K562 (cell line): ENCODE measurements around the gene GALT. TPM values are rescaled to one million over a fixed set of nuclear protein-coding genes. Genes with fewer than 3 reads are reported as not detected.

ENCODE experiments used
- ATAC-seq: fragments of 200-7000 bp; cut with Tn5 transposase; 3 replicates; pipeline ENCODE4 v1.9.1; 2020; ENCODE audit warnings: moderate library complexity
- BruUV-seq: library from RNA; stranded (reverse); fragments of 400-500 nt; replicated peaks from 2 replicates; lab custom pipeline; 2021; lab: Mats Ljungman, UMichigan
- CTCF ChIA-PET: fragments of 300-600 bp; formaldehyde crosslinking; extraction: SDS; loops from one replicate; lab custom pipeline; 2021; ENCODE audit warnings: low intra/inter-chr PET ratio; lab: Yijun Ruan, JAX
- POLR2A ChIA-PET: fragments of 300-600, 350-650 bp; sonication (Branson Sonifier 250); formaldehyde crosslinking; extraction: SDS; loops from one replicate; lab custom pipeline; 2021; ENCODE audit warnings: antibody characterized with exemption, inconsistent platforms; lab: Yijun Ruan, JAX
- DNase-seq, 4 experiments: peaks; one replicate each; pipeline versions ENCODE4 v3.0.0 to v3.0.0-alpha.2; 2011 to 2018; ENCODE audit warnings: low spot score in 3 of 4, mixed read lengths in 3 of 4; ENCODE audit errors: extremely low read depth in 1 of 4
- FAIRE-seq: peaks from 2 replicates; lab custom pipeline; 2011; peaks lifted over from hg19 to GRCh38; lab: Jason Lieb, UNC
- H2AFZ ChIP-seq: 2 replicates; pipeline ENCODE4 v1.6.0; 2011; ENCODE audit warnings: low read depth, low read length, control low read depth, inconsistent platforms
- H3K27ac ChIP-seq: fragments of 200-600 bp; 3 replicates; pipeline ENCODE4 v1.8.0; 2011; ENCODE audit warnings: low read depth, mild to moderate bottlenecking, control low read depth, inconsistent platforms, low read length, moderate library complexity, mixed read lengths; ENCODE audit errors: extremely low read depth
- H3K27me3 ChIP-seq, 2 experiments: fragments of 300-600 bp in 1 of 2; 2 replicates in 1 of 2; 3 replicates in 1 of 2; pipeline versions ENCODE4 v1.6.0 to v1.8.0; 2011; ENCODE audit warnings: inconsistent platforms in 2 of 2, low read length in 2 of 2, mild to moderate bottlenecking in 1 of 2, mixed read lengths in 1 of 2, moderate library complexity in 1 of 2; ENCODE audit not compliant: control insufficient read depth in 2 of 2, insufficient read depth in 2 of 2
- H3K36me3 ChIP-seq: fragments of 300-600 bp; 3 replicates; pipeline ENCODE4 v1.8.0; 2011; ENCODE audit warnings: mild to moderate bottlenecking, low read length, inconsistent platforms; ENCODE audit not compliant: control insufficient read depth, insufficient read depth
- H3K4me1 ChIP-seq, 2 experiments: fragments of 200-600 bp in 1 of 2; replicated peaks in 1 of 2; 2 replicates in 1 of 2; 3 replicates in 1 of 2; pipeline versions ENCODE4 v1.5.1 to v1.8.0; 2011; ENCODE audit warnings: inconsistent platforms in 2 of 2, low read length in 2 of 2, mild to moderate bottlenecking in 1 of 2, mixed read lengths in 1 of 2, moderate library complexity in 1 of 2; ENCODE audit not compliant: control insufficient read depth in 2 of 2, insufficient read depth in 2 of 2
- H3K4me2 ChIP-seq: 2 replicates; pipeline ENCODE4 v1.6.1; 2011; ENCODE audit warnings: low read length, control low read depth, inconsistent platforms, mixed read lengths; ENCODE audit not compliant: insufficient read depth
- H3K4me3 ChIP-seq: fragments of 200-600 bp; sonication (generic), shearing (Covaris generic); 2 replicates; pipeline ENCODE4 v1.5.1; 2016; ENCODE audit warnings: control low read depth, inconsistent platforms
- H3K79me2 ChIP-seq: fragments of 200-600 bp; 3 replicates; pipeline ENCODE4 v1.8.0; 2011; ENCODE audit warnings: low read length, inconsistent platforms; ENCODE audit not compliant: control insufficient read depth, insufficient read depth
- H3K9ac ChIP-seq, 2 experiments: 2 replicates each; pipeline versions ENCODE4 v1.6.0 to v1.6.1; 2011; ENCODE audit warnings: low read depth in 2 of 2, low read length in 2 of 2, control low read depth in 1 of 2, inconsistent platforms in 1 of 2, mild to moderate bottlenecking in 1 of 2, mixed read lengths in 1 of 2; ENCODE audit not compliant: insufficient read depth in 1 of 2
- H3K9me1 ChIP-seq: one replicate; pipeline ENCODE4 v1.6.0; 2011; ENCODE audit warnings: inconsistent platforms, mild to moderate bottlenecking, low read length, moderate library complexity; ENCODE audit not compliant: control insufficient read depth, insufficient read depth
- H3K9me3 ChIP-seq: replicated peaks from 2 replicates; pipeline ENCODE4 v1.5.1; 2011; ENCODE audit warnings: low read depth, low read length, inconsistent platforms; ENCODE audit not compliant: control insufficient read depth, insufficient read depth
- H4K20me1 ChIP-seq: replicated peaks from 2 replicates; pipeline ENCODE4 v1.6.1; 2011; ENCODE audit warnings: low read length, inconsistent platforms, mixed read lengths; ENCODE audit not compliant: control insufficient read depth, insufficient read depth
- CBFA2T3 ChIP-seq: fragments of 450-650 bp; IDR thresholded peaks from 2 replicates; pipeline ENCODE4 v1.6.1; 2017
- CREB1 ChIP-seq, 2 experiments: sonication (generic) in 1 of 2; formaldehyde crosslinking in 1 of 2; IDR thresholded peaks; 2 replicates each; pipeline versions ENCODE4 v1.6.1 to v1.8.0; 2012 to 2022; ENCODE audit warnings: inconsistent platforms in 1 of 2, mild to moderate bottlenecking in 1 of 2, missing genetic modification reagents in 1 of 2, moderate library complexity in 1 of 2
- EHMT2 ChIP-seq: fragments of 450-650 bp; IDR thresholded peaks from 2 replicates; pipeline ENCODE4 v1.6.1; 2018; ENCODE audit warnings: antibody characterized with exemption
- EP300 ChIP-seq: IDR thresholded peaks from 2 replicates; pipeline ENCODE4 v1.6.1; 2012; ENCODE audit warnings: low read length, improper control_type of control experiment
- JUNB ChIP-seq: fragments of 450-650 bp; formaldehyde crosslinking; conservative IDR thresholded peaks from 2 replicates; pipeline ENCODE4 v1.4.0; 2020; ENCODE audit warnings: mild to moderate bottlenecking
- MAFK ChIP-seq: IDR thresholded peaks from 2 replicates; pipeline ENCODE4 v1.6.1; 2011; ENCODE audit warnings: low read length, improper control_type of control experiment
- MEIS2 ChIP-seq: fragments of 450-650 bp; IDR thresholded peaks from 2 replicates; pipeline ENCODE4 v1.6.1; 2014; ENCODE audit warnings: mild to moderate bottlenecking; ENCODE audit not compliant: partially characterized antibody
- POLR2B ChIP-seq: fragments of 450-650 bp; IDR thresholded peaks from 2 replicates; pipeline ENCODE4 v1.6.1; 2018; ENCODE audit warnings: low read depth; ENCODE audit not compliant: partially characterized antibody
- POLR2G ChIP-seq: fragments of 200-400 bp; formaldehyde crosslinking; IDR thresholded peaks from 2 replicates; pipeline ENCODE4 v1.6.1; 2017; ENCODE audit warnings: low read depth, mild to moderate bottlenecking, antibody characterized with exemption, low read length, moderate library complexity
- RAD51 ChIP-seq: fragments of 450-650 bp; IDR thresholded peaks from 2 replicates; pipeline ENCODE4 v1.7.1; 2016; ENCODE audit warnings: low read depth, mild to moderate bottlenecking, borderline replicate concordance
- SMARCE1 ChIP-seq: fragments of 450-650 bp; IDR thresholded peaks from 2 replicates; pipeline ENCODE4 v1.7.1; 2016; ENCODE audit warnings: mild to moderate bottlenecking
- SP2 ChIP-seq: IDR thresholded peaks from 2 replicates; pipeline ENCODE4 v1.6.1; 2011; ENCODE audit warnings: mild to moderate bottlenecking, low read depth, low read length, moderate library complexity; ENCODE audit not compliant: poor library complexity, severe bottlenecking; ENCODE audit errors: extremely low read depth
- SRSF1 ChIP-seq: fragments of 200-400 bp; formaldehyde crosslinking; IDR thresholded peaks from 2 replicates; pipeline ENCODE4 v1.6.1; 2017; ENCODE audit warnings: mild to moderate bottlenecking, low read depth, low read length, moderate library complexity
- SRSF9 ChIP-seq: fragments of 200-400 bp; formaldehyde crosslinking; IDR thresholded peaks from 2 replicates; pipeline ENCODE4 v1.6.1; 2017; ENCODE audit warnings: low read depth, low read length, borderline replicate concordance
- SUPT5H ChIP-seq: fragments of 450-650 bp; IDR thresholded peaks from 2 replicates; pipeline ENCODE4 v1.6.1; 2016
- ZNF143 ChIP-seq: sonication (generic); formaldehyde crosslinking; IDR thresholded peaks from 2 replicates; pipeline ENCODE4 v1.9.0; 2022; ENCODE audit warnings: mild to moderate bottlenecking, missing genetic modification reagents
- ZNF24 ChIP-seq: fragments of 450-650 bp; IDR thresholded peaks from 2 replicates; pipeline ENCODE4 v1.6.1; 2016
- WGBS: fragments of 100-300 bp; shearing (Covaris generic); methylation state at CpG from one replicate; pipeline ENCODE4 v1.1.6; 2016; ENCODE audit warnings: low coverage, mixed read lengths; ENCODE audit not compliant: insufficient coverage; ENCODE audit errors: missing lambda C conversion rate; 5-methylcytosine and 5-hydroxymethylcytosine counted together
- in situ Hi-C: fragments of 300-500 bp; cut with MboI; formaldehyde crosslinking; loops from 4 replicates; pipeline ENCODE4 v1.15.0; 2018; ENCODE audit warnings: inconsistent platforms, mixed read lengths
- intact Hi-C: fragments of 100-400 bp; cut with micrococcal nuclease; formaldehyde crosslinking; loops from 2 replicates; pipeline ENCODE4 v1.14.2; 2022
- polyA plus RNA-seq, 8 experiments: library from polyadenylated mRNA; depleted of rRNA in 4 of 8; stranded (reverse) in 5 of 8; unstranded in 3 of 8; fragments of >200 nt; fragmentation: Nextera tagmentation in 2 of 8; fragmentation: Illumina TruSeq in 1 of 8; extraction: Ambion mirVana in 2 of 8; extraction: Trizol in 1 of 8; gene quantifications; 2 replicates each; pipeline versions ENCODE4 v1.2.1 to v1.2.3, GENCODE V29; 2011 to 2014; ENCODE audit warnings: inconsistent platforms in 1 of 8, missing spikeins in 1 of 8
- total RNA-seq, 7 experiments: library from RNA; depleted of rRNA in 6 of 7; stranded (reverse); fragments of >200 nt in 6 of 7; fragmentation: Illumina TruSeq in 2 of 7; extraction: Trizol in 2 of 7; gene quantifications; 2 replicates each; pipeline versions ENCODE4 v1.2.1 to v1.2.3, GENCODE V29; 2011 to 2021; ENCODE audit warnings: low replicate concordance in 1 of 7
- TF ChIP-seq, protein P1 (sequence below): fragments of 450-650 bp; IDR thresholded peaks from 2 replicates; pipeline ENCODE4 v1.6.1; 2017; ENCODE audit warnings: antibody characterized with exemption
- TF ChIP-seq, protein P2 (sequence below): sonication (generic); formaldehyde crosslinking; IDR thresholded peaks from 2 replicates; pipeline ENCODE4 v1.8.1; 2023; ENCODE audit warnings: mild to moderate bottlenecking, missing genetic modification reagents

The GALT gene
- total and polyA plus RNA-seq, 9 of the 15 experiments (the other 6 are each of a cell fraction or from before 2014, with no cell fraction given): 7.3 to 29.2 (median 15.6) TPM

DNA sequence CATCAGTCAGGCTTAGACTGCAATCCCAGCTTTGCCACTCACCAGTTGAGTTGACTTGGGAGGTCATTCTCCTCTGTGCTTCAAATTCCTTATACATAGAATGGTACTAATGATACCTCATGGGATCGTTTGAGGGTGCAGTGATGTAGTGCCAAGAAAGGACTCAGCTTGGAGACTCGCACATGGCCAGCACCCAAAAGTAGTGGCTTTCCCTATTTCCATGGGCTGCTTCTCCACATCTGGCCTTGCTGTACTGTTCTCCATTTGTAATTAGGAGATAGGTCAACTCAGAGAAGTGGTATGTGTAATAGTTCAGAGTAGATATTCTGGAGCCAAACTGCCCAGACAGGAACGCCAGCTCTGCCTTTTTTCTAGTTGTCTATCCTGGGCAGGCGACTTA lies 39.1 kb downstream of the GALT start (continued):
- no peak for TF ChIP-seq SP2

DNA sequence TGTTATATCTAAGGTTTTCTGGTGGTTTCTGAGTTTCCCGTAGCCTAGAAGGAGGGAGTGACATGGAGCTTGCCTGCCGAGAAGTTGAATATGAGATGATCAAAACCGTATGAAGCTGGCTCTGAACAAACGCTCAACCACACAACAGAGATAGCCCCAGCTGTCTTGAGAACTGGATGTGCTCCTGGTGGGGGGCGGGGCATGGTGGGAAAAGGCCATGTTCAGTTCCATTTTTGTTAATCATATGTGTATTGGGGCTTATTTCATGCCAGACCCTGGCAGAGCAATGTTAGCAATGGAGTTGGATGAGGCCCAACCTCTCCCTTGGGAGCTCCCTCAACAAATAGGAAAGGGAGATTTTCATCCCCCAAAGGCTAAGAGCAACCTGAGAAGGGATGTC lies 39.8 kb downstream of the GALT start:
- FAIRE-seq (no peak), ATAC-seq (no peak), DNase-seq (no peak)
- Histone ChIP-seq H3K4me1 (no peaks in the 10 kb centered on the region), H3K27ac (no peak overlapping the region), H3K27me3 (no peaks in the 10 kb centered on the region), H4K20me1 (no peaks in the 10 kb centered on the region), H3K36me3 (no peaks in the 10 kb centered on the region), H3K4me3 (no peak overlapping the region), H3K9me1 (no peaks in the 10 kb centered on the region), H3K4me2 (no peak overlapping the region), H3K79me2 (no peaks in the 10 kb centered on the region), H2AFZ (no peak overlapping the region), H3K9me3 (no peaks in the 10 kb centered on the region)
- 30% methylated on average over 4 of the region's 5 CpGs for WGBS
- POLR2A ChIA-PET: interaction anchor here (0.6 to 1.0 kb wide), 4 partner anchors 45 to 299 kb away, joined by 3 read pairs; no protein-coding TSS in a partner anchor
- in situ Hi-C loops: no loop called here
- TF ChIP-seq SRSF9 (no peak), ZNF24 (no peak), MEIS2 (no peak), SUPT5H (no peak), POLR2G (no peak), EP300 (no peak), POLR2B (no peak), EHMT2 (no peak), JUNB (no peak), CBFA2T3 (no peak), MAFK (no peak), SRSF1 (no peak), ZNF143 (CRISPR knock-in tag) (no peak), SMARCE1 (no peak), RAD51 (no peak), CREB1 (IDR thresholded peaks at IDR 0.05) (no peak), CREB1 (CRISPR knock-in tag; IDR thresholded peaks at IDR 0.05) (no peak)
- TF ChIP-seq, protein P1, sequence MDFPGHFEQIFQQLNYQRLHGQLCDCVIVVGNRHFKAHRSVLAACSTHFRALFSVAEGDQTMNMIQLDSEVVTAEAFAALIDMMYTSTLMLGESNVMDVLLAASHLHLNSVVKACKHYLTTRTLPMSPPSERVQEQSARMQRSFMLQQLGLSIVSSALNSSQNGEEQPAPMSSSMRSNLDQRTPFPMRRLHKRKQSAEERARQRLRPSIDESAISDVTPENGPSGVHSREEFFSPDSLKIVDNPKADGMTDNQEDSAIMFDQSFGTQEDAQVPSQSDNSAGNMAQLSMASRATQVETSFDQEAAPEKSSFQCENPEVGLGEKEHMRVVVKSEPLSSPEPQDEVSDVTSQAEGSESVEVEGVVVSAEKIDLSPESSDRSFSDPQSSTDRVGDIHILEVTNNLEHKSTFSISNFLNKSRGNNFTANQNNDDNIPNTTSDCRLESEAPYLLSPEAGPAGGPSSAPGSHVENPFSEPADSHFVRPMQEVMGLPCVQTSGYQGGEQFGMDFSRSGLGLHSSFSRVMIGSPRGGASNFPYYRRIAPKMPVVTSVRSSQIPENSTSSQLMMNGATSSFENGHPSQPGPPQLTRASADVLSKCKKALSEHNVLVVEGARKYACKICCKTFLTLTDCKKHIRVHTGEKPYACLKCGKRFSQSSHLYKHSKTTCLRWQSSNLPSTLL: no peak
- TF ChIP-seq, protein P2, sequence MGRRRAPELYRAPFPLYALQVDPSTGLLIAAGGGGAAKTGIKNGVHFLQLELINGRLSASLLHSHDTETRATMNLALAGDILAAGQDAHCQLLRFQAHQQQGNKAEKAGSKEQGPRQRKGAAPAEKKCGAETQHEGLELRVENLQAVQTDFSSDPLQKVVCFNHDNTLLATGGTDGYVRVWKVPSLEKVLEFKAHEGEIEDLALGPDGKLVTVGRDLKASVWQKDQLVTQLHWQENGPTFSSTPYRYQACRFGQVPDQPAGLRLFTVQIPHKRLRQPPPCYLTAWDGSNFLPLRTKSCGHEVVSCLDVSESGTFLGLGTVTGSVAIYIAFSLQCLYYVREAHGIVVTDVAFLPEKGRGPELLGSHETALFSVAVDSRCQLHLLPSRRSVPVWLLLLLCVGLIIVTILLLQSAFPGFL (CRISPR knock-in tag): no peak
- TF ChIP-seq, all 486 proteins: peak for 0
- BruUV-seq: no TSS peak
- intact Hi-C loops: no loop called here
- no peak overlapping the region for H3K9ac ChIP-seq
- CTCF ChIA-PET: no interaction called here
